Karpas-422 (cell line): ENCODE measurements around the gene HSFX2. TPM values are rescaled to one million over a fixed set of nuclear protein-coding genes. Genes with fewer than 3 reads are reported as not detected.
A peak's percentile ranks its signal among the peaks of the same experiment; 100 is the strongest.
"Not testable (repeated sequence)": the region's sequence is repeated elsewhere in the genome, so short reads cannot be mapped to it uniquely, and the experiment has no call there.

Source experiments
- DNase-seq: peaks from one replicate; pipeline ENCODE4 v3.0.0-alpha.2; 2015
- H2AFZ ChIP-seq: fragments of 200-600 bp; sonication (generic); 2 replicates; pipeline ENCODE4 v1.6.1; 2014; ENCODE audit warnings: antibody characterized with exemption, low read length, mixed read lengths
- H3K27ac ChIP-seq: fragments of 200-600 bp; sonication (generic); 2 replicates; pipeline ENCODE4 v1.5.1; 2014; ENCODE audit warnings: mild to moderate bottlenecking, low read length, moderate library complexity
- H3K27me3 ChIP-seq: fragments of 200-600 bp; sonication (generic); 2 replicates; pipeline ENCODE4 v1.6.1; 2014; ENCODE audit warnings: low read length, mixed read lengths
- H3K36me3 ChIP-seq: fragments of 200-600 bp; sonication (generic); 2 replicates; pipeline ENCODE4 v1.6.1; 2014; ENCODE audit warnings: low read length, mixed read lengths; ENCODE audit not compliant: insufficient read depth
- H3K4me1 ChIP-seq: fragments of 200-600 bp; sonication (generic); 2 replicates; pipeline ENCODE4 v1.6.1; 2014; ENCODE audit warnings: mild to moderate bottlenecking, low read length, mixed read lengths
- H3K4me2 ChIP-seq: fragments of 200-600 bp; sonication (generic); 2 replicates; pipeline ENCODE4 v1.6.1; 2014; ENCODE audit warnings: low read length, low read depth, mild to moderate bottlenecking; ENCODE audit not compliant: poor library complexity, severe bottlenecking
- H3K4me3 ChIP-seq: fragments of 200-600 bp; sonication (generic); 2 replicates; pipeline ENCODE4 v1.5.1; 2014; ENCODE audit warnings: mild to moderate bottlenecking, antibody characterized with exemption, low read length, mixed read lengths
- H3K79me2 ChIP-seq: fragments of 200-600 bp; sonication (generic); 2 replicates; pipeline ENCODE4 v1.6.1; 2014; ENCODE audit warnings: mild to moderate bottlenecking, low read length, mixed read lengths
- H3K9ac ChIP-seq: fragments of 200-600 bp; sonication (generic); 2 replicates; pipeline ENCODE4 v1.6.0; 2014; ENCODE audit warnings: low read length
- H3K9me2 ChIP-seq: fragments of 200-600 bp; sonication (generic), shearing (Covaris generic); replicated peaks from 2 replicates; pipeline ENCODE4 v1.6.0; 2014; ENCODE audit warnings: mild to moderate bottlenecking, low read length, moderate library complexity; ENCODE audit not compliant: insufficient read depth
- H3K9me3 ChIP-seq: fragments of 300-700, 200-600 bp; sonication (generic); 2 replicates; pipeline ENCODE4 v1.6.1; 2014; ENCODE audit warnings: low read length, mixed read lengths
- H4K20me1 ChIP-seq: fragments of 200-600 bp; sonication (generic); 2 replicates; pipeline ENCODE4 v1.6.1; 2014; ENCODE audit warnings: mild to moderate bottlenecking, antibody characterized with exemption, low read length, low read depth; ENCODE audit not compliant: insufficient read depth
- total RNA-seq: library from RNA; depleted of rRNA; stranded (reverse); fragments of >200 nt; shearing (Covaris generic); gene quantifications from 2 replicates; pipeline ENCODE4 v1.2.3, GENCODE V29; 2014; ENCODE audit warnings: low replicate concordance

HSFX2 gene
- total RNA-seq, 1 experiment from 2014 or later, result not detected

DNA sequence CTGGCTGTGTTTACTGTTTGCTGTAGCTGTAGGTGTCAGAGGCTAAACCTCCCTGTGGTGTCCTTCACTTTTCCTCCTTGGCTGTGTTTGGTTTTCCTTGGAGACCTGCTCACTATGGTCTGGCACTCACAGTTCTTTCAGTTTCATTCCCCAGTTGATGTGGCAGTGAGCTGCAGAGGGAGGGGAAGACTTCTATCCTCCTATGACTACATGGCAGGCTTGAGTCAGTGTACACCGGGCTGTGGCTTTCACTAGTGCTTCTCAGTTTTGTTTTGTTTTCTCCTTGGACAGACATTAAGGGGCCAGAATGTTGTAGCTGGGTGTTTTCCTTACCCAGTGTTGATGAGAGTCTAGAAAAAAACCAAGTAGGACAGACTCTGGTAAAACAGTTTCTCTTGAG is 21.7 kb downstream of the HSFX2 start:
- not testable (repeated sequence) for H3K4me2 ChIP-seq, H3K4me3 ChIP-seq, H3K9ac ChIP-seq, DNase-seq, H3K36me3 ChIP-seq, H3K27ac ChIP-seq, H3K9me2 ChIP-seq, H3K9me3 ChIP-seq, H3K4me1 ChIP-seq, H2AFZ ChIP-seq, H4K20me1 ChIP-seq, H3K79me2 ChIP-seq, H3K27me3 ChIP-seq

DNA sequence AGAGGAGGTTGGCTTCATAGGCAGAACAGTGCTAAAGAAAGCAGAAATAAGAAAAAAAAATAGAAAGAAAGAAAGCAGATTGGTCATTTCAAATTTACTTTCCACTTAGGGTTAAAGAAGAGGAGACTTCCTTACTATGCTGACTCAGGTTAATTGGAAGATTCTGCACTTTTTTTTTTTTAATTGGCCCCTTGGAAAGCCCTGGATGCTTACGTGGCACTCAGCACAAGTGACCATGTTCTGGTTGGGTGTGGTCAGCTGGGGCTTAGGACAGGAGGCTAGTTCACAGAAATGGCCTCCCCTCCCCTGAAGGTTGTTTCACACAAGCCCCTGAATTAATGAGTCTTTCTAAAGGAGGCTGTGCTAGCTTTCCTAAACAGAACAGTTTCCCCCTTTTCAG is 22.4 kb downstream of the HSFX2 start:
- Histone ChIP-seq H3K9ac (no peak overlapping the region), H2AFZ (no peak overlapping the region), H4K20me1 (no peaks in the 10 kb centered on the region), H3K4me3 (no peak overlapping the region), H3K9me2 (no peaks in the 10 kb centered on the region), H3K4me1 (no peaks in the 10 kb centered on the region), H3K27me3 (no peaks in the 10 kb centered on the region), H3K36me3 (no peaks in the 10 kb centered on the region), H3K79me2 (no peaks in the 10 kb centered on the region), H3K4me2 (no peak overlapping the region), H3K27ac (no peak overlapping the region), H3K9me3 (no peaks in the 10 kb centered on the region)
- DNase-seq, result peak; percentile 6

DNA sequence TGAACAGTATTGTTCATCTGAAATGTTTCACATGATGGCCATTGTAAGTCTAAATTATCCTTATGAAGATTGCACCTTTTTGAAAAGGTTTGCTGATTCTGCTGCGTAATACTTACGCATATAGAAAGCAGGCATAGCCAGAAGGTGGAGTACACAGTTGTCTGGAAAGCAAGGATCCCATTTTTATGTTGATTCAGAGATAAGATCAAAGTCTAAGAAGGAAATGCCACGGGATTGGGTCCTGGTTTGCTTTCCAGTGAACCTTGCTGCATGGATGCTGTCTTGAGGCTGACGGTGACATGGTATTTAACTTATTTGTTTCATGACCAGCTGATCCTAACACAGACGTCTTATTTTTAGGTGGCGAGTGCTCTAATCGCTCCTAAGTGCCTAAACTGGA is 23.3 kb downstream of the HSFX2 start:
- no peaks in the 10 kb centered on the region for H3K36me3 ChIP-seq
- H3K27ac ChIP-seq, result no peak overlapping the region
- H3K4me1 ChIP-seq, result no peaks in the 10 kb centered on the region
- H3K79me2 ChIP-seq, result no peaks in the 10 kb centered on the region
- H3K9me3 ChIP-seq, result no peaks in the 10 kb centered on the region
- no peaks in the 10 kb centered on the region for H3K9me2 ChIP-seq
- DNase-seq, result peak; percentile 14
- no peak overlapping the region for H3K9ac ChIP-seq
- no peaks in the 10 kb centered on the region for H4K20me1 ChIP-seq
- H3K4me2 ChIP-seq, result no peak overlapping the region
- no peak overlapping the region for H3K4me3 ChIP-seq
- no peak overlapping the region for H2AFZ ChIP-seq
- no peaks in the 10 kb centered on the region for H3K27me3 ChIP-seq

DNA sequence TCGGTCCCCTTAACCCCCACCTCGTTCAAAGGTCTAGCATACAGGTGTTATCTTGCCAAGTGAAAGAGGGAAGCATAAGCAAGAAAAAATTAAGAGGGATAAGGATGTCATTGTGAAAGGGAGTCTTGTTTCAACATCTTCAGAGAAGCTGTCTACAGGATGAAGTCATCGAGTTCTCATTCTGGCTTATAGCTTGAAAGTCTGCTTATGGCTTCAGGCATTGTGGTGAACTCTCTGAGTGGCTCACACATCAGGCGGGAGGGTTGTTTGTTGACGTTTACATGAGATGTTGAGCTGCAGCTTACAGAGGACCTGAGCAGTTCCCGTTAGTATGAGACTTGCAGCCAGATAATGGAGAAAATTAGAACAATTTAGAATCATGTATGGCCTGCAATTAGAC is 24.4 kb downstream of the HSFX2 start:
- no peaks in the 10 kb centered on the region for H3K27me3 ChIP-seq
- H2AFZ ChIP-seq, result no peak overlapping the region
- H4K20me1 ChIP-seq, result no peaks in the 10 kb centered on the region
- no peak overlapping the region for H3K4me2 ChIP-seq
- H3K9me2 ChIP-seq, result no peaks in the 10 kb centered on the region
- H3K36me3 ChIP-seq, result no peaks in the 10 kb centered on the region
- DNase-seq, result peak; percentile 25
- no peak overlapping the region for H3K4me3 ChIP-seq
- H3K79me2 ChIP-seq, result no peaks in the 10 kb centered on the region
- H3K4me1 ChIP-seq, result no peaks in the 10 kb centered on the region
- no peak overlapping the region for H3K9ac ChIP-seq
- no peak overlapping the region for H3K27ac ChIP-seq
- no peaks in the 10 kb centered on the region for H3K9me3 ChIP-seq

DNA sequence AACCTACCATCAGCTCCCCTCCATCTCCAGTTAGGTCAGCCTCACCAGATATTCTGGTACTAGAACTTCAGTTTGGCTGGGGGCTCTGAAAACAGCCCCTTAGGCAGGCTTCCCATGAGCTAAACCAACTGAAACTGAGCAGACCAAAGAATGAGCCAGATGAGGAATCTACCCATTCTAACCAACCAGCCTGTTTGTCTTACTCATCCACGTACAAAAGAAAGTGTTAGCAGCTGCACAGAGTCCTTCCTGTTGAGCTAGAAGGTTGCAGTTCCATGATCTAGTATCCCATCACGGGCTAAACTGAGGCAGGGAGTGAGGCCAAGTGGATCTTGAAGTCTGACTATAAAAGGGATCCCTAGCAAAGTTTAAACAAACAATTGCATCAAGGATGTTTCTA is 25.3 kb downstream of the HSFX2 start:
- Histone ChIP-seq H2AFZ (no peak overlapping the region), H3K4me2 (no peak overlapping the region), H4K20me1 (no peaks in the 10 kb centered on the region), H3K27ac (no peak overlapping the region), H3K9me3 (no peaks in the 10 kb centered on the region), H3K4me3 (no peak overlapping the region), H3K27me3 (no peaks in the 10 kb centered on the region), H3K4me1 (no peaks in the 10 kb centered on the region), H3K79me2 (no peaks in the 10 kb centered on the region), H3K9me2 (no peaks in the 10 kb centered on the region), H3K9ac (no peak overlapping the region), H3K36me3 (no peaks in the 10 kb centered on the region)
- peak; percentile 28 for DNase-seq

DNA sequence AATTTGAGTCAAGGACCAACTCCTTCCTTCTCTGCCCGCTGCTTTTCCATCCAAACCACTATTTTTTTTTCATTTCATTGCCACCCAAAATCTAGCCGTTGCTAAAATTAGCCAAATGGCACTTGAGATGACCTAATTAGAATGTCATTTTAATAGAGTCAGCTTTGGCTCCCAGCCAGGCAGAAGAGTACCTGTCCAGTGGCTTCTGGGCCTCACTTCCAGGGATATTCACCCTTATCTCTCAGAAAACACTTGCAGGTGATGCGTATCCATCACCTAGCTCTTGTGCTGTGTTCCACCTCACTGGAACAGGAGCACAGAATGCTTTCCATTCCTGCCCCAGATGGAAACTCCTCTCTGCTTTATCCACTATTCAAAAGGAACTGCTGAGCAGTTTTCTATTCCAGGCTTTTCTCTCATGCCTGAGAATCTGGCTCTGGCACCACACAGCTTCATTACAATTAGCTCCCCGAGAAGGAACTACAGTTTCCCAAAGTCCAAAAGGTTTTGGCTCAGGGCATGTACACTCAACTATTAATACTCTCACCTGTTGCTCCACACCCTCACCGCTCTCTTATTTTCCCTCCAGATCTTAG is 26.3 kb downstream of the HSFX2 start:
- Histone ChIP-seq H3K36me3 (no peaks in the 10 kb centered on the region), H3K4me1 (no peaks in the 10 kb centered on the region), H4K20me1 (no peaks in the 10 kb centered on the region), H3K9me3 (no peaks in the 10 kb centered on the region), H3K4me2 (no peak overlapping the region), H3K4me3 (no peak overlapping the region), H3K79me2 (no peaks in the 10 kb centered on the region), H3K9ac (no peak overlapping the region), H3K27me3 (no peaks in the 10 kb centered on the region), H2AFZ (no peak overlapping the region), H3K27ac (no peak overlapping the region), H3K9me2 (no peaks in the 10 kb centered on the region)
- peak; percentile 20 for DNase-seq

DNA sequence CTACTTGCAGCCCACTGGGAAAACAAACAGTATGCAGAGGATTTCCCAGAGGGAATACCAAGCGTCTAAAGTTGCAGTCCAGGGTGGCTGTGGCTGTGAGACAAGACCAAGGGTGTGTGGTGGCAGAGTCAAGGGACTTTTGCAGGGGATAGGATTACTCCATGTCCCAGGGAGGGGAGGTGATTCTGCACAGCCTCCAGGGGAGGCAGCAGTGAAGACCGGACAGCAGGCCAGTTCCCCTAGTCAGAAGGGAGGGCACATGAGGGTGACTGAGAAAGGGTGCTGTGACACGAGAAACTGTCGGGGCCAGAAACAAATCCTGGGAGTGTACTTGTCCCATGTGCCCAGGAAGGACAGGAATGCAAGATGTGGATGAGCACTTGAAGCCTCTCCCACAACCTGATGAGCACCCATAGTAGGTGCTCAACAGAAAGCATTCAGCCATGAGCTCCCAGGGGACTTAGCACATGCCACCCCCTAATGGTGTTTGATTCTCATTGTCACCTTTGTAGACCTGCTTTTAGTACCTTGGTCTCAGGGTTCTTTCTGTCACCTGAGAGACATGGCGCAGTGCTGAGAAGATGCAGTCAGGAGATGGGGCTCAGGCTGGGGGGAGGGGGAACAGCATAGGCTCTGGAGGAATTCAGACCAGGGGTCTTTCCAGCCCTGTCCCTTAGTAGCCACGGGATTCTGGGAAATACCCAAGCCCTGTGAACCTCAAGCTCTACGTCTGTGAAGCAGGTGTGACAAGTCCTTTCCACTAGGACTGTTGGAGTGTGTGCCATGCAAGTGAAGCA is 27.3 kb downstream of the HSFX2 start:
- H3K9me2 ChIP-seq, result no peaks in the 10 kb centered on the region
- no peak overlapping the region for H2AFZ ChIP-seq
- peak; percentile 29 for DNase-seq
- H3K79me2 ChIP-seq, result no peaks in the 10 kb centered on the region
- H3K36me3 ChIP-seq, result no peaks in the 10 kb centered on the region
- H3K4me3 ChIP-seq, result no peak overlapping the region
- no peak overlapping the region for H3K9ac ChIP-seq
- H3K9me3 ChIP-seq, result no peaks in the 10 kb centered on the region
- H3K27ac ChIP-seq, result no peak overlapping the region
- no peaks in the 10 kb centered on the region for H4K20me1 ChIP-seq
- H3K27me3 ChIP-seq, result no peaks in the 10 kb centered on the region
- no peak overlapping the region for H3K4me2 ChIP-seq
- no peaks in the 10 kb centered on the region for H3K4me1 ChIP-seq

DNA sequence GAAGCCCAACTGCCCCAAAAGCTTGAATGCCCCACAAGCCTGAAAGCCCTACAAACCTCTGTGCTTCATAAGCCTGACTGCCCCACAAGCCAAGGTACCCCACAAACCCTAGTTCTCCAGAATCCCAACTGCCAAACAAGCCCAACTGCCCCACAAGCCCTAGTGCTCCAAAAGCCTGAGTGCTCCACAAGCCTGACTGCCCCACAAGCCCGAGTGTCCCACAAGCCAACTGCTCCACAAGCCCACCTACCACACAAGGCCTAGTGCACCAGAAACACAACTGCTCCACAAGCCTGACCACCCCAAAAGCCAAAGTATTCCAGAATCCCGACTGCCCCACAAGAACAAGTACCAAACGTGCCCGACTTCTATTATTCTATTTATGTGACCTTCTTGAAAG is 31.8 kb downstream of the HSFX2 start:
- Histone ChIP-seq H3K36me3 (no peaks in the 10 kb centered on the region), H3K27ac (no peak overlapping the region), H3K9me2 (no peaks in the 10 kb centered on the region), H3K4me3 (no peak overlapping the region), H4K20me1 (no peaks in the 10 kb centered on the region), H3K4me1 (no peaks in the 10 kb centered on the region), H3K27me3 (no peaks in the 10 kb centered on the region), H3K9me3 (no peaks in the 10 kb centered on the region), H3K4me2 (no peak overlapping the region), H2AFZ (no peak overlapping the region), H3K9ac (no peak overlapping the region), H3K79me2 (no peaks in the 10 kb centered on the region)
- DNase-seq, result peak; percentile 16
